NCI-H82 treated with DMSO at 0.1 percent for 48 hours (cell line): ENCODE data around the gene HPX.

ENCODE experiments used
- DNase-seq: peaks from one replicate; lab custom pipeline; 2025; ENCODE audit not compliant: unreplicated experiment; lab: John Stamatoyannopoulos, UW

HPX gene

DNA sequence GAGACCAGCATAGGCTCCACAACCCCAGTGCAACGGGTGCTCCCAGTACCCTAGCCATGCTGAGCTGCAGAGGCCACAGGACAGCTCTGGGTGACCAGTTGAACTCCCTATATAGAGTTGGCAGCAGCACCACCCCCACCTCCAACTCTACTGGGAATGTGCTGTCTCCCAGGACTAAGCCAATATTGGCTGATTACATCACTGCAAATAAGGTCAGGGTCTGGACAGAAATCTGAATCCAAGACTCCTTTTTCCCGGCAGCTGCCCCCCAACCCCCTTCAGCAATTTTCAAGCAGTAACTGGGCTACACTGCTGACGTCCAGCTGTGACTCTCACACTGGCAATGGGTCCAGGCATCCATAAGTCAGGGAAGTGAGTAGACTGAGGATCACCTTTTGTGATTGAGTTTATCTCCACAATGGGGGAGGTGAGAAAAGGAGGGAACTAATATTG is at the start of gene HPX:
Gene HPX (minus strand): TSS at position 82 of the 453 bp plus-strand sequence. CDS start 24 bp downstream, at position 58.
- DNase-seq = no peak

GRCh38 chr11:6489306-6489705 is 48.5 kb upstream of the HPX start:
- DNase-seq = no peak

GRCh38 chr11:6488821-6489220 is 48.0 kb upstream of the HPX start:
- no peak for DNase-seq

DNA sequence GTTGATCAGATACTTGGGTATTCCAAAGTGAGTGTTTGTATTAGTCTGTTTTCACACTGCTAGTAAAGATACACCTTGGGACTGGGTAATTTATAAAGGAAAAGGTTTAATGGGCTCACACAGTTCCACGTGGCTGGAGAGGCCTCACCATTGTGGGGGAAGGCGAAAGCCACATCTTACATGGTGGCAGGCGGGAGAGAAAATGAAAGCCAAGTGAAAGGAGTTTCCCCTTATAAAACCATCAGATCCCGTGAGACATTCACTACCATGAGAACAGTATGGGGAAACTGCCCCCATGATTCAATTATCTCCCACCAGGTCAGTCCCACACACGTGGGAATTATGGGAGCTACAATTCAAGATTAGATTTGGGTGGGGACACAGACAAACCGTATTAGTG is 47.6 kb upstream of the HPX start:
- DNase-seq = no peak

GRCh38 chr11:6486938-6487337 is 46.2 kb upstream of the HPX start:
- no peak for DNase-seq

DNA sequence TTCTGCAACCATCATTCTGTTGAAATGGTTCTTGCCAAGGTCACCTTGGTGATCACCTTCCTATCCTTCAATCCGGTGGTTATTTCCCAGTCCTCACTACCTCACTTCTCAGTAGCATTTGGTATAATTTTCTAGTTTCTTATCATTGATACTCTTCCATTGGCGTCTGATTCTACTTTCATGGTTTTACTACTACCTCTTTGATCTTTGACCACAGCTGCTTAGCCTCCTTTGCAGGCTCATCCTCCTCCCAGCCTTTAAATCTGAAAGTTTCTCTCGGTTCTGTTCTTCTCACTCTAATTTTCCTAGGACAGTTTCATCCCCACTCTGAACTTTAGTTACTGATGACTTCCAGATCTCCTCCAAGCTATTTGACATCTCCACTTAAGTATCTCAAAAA is 45.5 kb upstream of the HPX start:
- no peak for DNase-seq

- DNase-seq = no peak
Observed at GRCh38 chr11:6485661-6486060, 44.9 kb upstream of the HPX start.

- DNase-seq = no peak
Observed at GRCh38 chr11:6483015-6483414, 42.2 kb upstream of the HPX start.

GRCh38 chr11:6482441-6482840 is 41.7 kb upstream of the HPX start:
- DNase-seq = no peak

DNA sequence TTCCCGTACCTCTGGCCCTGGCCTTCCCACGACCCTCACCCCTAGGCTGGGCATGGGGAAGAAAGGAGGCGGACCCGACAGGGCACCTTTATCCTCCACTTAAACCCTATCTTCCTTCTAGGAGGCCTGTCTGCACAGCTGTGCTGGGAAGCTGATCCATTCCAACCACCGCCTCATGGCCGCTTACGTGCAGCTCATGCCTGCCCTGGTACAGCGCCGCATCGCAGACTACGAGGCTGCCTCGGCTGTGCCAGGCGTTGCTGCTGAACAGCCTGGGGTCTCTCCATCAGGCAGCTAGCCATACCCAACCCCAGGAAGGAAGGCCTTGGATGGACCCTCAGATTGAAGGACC is 41.1 kb upstream of the HPX start:
- DNase-seq = no peak

- peak; percentile 81 for DNase-seq
Observed at GRCh38 chr11:6481012-6481923, 40.5 kb upstream of the HPX start, which contains the start of the genes ARFIP2 and TIMM10B. Gene ARFIP2, minus strand, starts transcription at chr11:6481331. Its CDS starts 910 bp downstream, at chr11:6480421. Gene TIMM10B, plus strand, starts transcription at chr11:6481501. Its CDS starts 16 bp downstream, at chr11:6481517.

- no peak for DNase-seq
Observed at GRCh38 chr11:6480299-6480914, 39.6 kb upstream of the HPX start.

GRCh38 chr11:6476571-6476970 is 35.8 kb upstream of the HPX start:
- no peak for DNase-seq

DNA sequence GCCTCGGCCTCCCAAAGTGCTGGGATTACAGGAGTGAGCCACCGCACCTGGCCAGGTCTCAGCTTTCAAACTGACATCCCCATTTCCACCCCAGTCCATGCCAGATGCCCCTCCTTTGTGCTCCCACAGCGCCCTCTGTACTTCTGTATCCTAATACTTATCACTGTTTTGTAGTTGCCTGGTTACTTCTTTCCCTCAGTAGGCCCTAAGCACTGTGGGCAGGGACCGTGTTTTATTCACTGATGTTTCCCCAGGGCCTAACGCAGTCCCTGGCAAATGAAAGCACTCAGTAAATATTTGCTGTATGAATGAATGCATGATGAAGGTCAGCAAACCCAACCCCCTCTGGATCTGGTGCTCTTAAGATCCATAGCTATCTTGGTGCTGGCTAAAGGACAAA is 35.1 kb upstream of the HPX start:
- no peak for DNase-seq

GRCh38 chr11:6474806-6475500 is 34.2 kb upstream of the HPX start:
- DNase-seq = no peak

- DNase-seq = no peak
Observed at GRCh38 chr11:6474413-6474792, 33.6 kb upstream of the HPX start.

- DNase-seq = peak; percentile 40
Observed at GRCh38 chr11:6473451-6474412, 32.9 kb upstream of the HPX start, which contains the start of gene TRIM3. Gene TRIM3, minus strand, starts transcription at chr11:6473941. Its CDS starts 8,246 bp downstream, at chr11:6465695.

DNA sequence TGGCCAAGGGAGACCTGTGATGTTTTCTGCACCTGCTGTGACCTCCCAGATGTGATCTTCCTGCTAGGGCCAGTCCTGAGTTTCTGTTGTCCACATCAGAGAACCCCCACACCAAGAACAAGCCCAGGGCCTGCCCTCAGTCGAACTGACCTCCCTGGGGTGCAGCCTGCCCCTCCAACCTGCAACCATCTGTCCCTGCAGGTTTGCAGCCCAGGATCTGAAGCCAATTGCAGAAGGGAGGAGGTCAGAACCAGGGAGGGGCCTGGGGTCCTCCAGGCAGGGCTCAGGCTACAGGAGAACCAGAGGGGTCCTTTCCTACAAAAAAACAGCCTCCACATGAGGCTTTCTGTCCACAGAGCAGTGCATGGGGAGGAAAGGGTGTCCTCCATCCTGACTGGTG is 32.1 kb upstream of the HPX start:
- no peak for DNase-seq

DNA sequence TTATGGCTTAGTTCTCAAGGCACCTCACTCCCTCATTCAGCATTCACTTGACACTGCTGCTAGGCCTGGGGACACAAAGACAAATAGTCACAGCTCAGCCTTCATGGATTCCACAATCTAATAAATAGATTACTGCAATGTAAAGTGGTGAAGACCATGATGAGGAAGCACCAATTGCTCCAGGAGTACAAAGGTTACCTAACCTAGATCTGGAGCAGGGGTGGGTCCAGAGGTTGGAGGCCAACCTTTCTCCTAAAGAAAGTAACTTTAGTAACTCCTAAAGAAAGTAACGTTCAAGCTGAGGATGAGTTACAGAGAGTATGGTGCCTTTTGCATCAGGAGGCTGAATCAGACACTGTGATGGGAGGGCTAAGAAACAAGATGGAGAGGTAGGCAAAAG is 28.8 kb upstream of the HPX start:
- no peak for DNase-seq

- DNase-seq = peak; percentile 82
Observed at GRCh38 chr11:6468712-6469495, 28.1 kb upstream of the HPX start.
